OCI-LY7 (cell line): ENCODE data around the gene DLX1. TPM values are rescaled to one million over a fixed set of nuclear protein-coding genes. Genes with fewer than 3 reads are reported as not detected.
"Not testable (repeated sequence)": the region's sequence is repeated elsewhere in the genome, so short reads cannot be mapped to it uniquely, and the experiment has no call there.

ENCODE experiments used
- BruUV-seq: library from RNA; stranded (reverse); fragments of 400-500 nt; replicated peaks from 2 replicates; lab custom pipeline; 2021; lab: Mats Ljungman, UMichigan
- CTCF ChIA-PET: fragments of 300-600 bp; sonication (Branson Sonifier 250); formaldehyde crosslinking; loops from one replicate; lab custom pipeline; 2022; ENCODE audit warnings: antibody characterized with exemption; ENCODE audit not compliant: unreplicated experiment; lab: Charles Lee
- POLR2A ChIA-PET: fragments of 300-600 bp; sonication (Branson Sonifier 250); formaldehyde crosslinking; loops from one replicate; lab custom pipeline; 2022; ENCODE audit warnings: antibody characterized with exemption; lab: Charles Lee
- DNase-seq: peaks from one replicate; pipeline ENCODE4 v3.0.0-alpha.2; 2015; ENCODE audit warnings: low spot score
- H2AFZ ChIP-seq: fragments of 200-600 bp; sonication (generic), shearing (Covaris generic); 2 replicates; pipeline ENCODE4 v1.6.1; 2014; ENCODE audit warnings: mild to moderate bottlenecking, antibody characterized with exemption, low read length, moderate library complexity
- H3K27ac ChIP-seq: fragments of 200-600 bp; sonication (generic); 2 replicates; pipeline ENCODE4 v1.5.1; 2014; ENCODE audit warnings: mixed run types, low read depth, mild to moderate bottlenecking, moderate library complexity, low read length, inconsistent platforms; ENCODE audit not compliant: poor library complexity, severe bottlenecking
- H3K36me3 ChIP-seq: fragments of 200-600 bp; sonication (generic); 2 replicates; pipeline ENCODE4 v1.6.1; 2014; ENCODE audit warnings: mild to moderate bottlenecking, antibody characterized with exemption, low read length, moderate library complexity, mixed read lengths; ENCODE audit not compliant: insufficient read depth
- H3K4me1 ChIP-seq: fragments of 200-600 bp; sonication (generic); 2 replicates; pipeline ENCODE4 v1.5.1; 2014; ENCODE audit warnings: mild to moderate bottlenecking, low read length; ENCODE audit not compliant: insufficient read depth, poor library complexity, severe bottlenecking
- H3K4me2 ChIP-seq: fragments of 200-600 bp; sonication (generic); 2 replicates; pipeline ENCODE4 v1.6.1; 2014; ENCODE audit warnings: mild to moderate bottlenecking, low read length
- H3K4me3 ChIP-seq: fragments of 200-600 bp; sonication (generic); 2 replicates; pipeline ENCODE4 v1.5.1; 2014; ENCODE audit warnings: mild to moderate bottlenecking, low read depth, low read length; ENCODE audit not compliant: poor library complexity, severe bottlenecking
- H3K79me2 ChIP-seq: fragments of 200-600 bp; sonication (generic); 2 replicates; pipeline ENCODE4 v1.6.1; 2016; ENCODE audit warnings: low read depth, mild to moderate bottlenecking, low read length, moderate library complexity, mixed read lengths; ENCODE audit not compliant: insufficient read depth
- H3K9me2 ChIP-seq: fragments of 200-600 bp; sonication (generic); 2 replicates; pipeline ENCODE4 v1.6.1; 2016; ENCODE audit warnings: mild to moderate bottlenecking, low read length, mixed read lengths; ENCODE audit not compliant: insufficient read depth
- H3K9me3 ChIP-seq: fragments of 200-600 bp; sonication (generic); 2 replicates; pipeline ENCODE4 v1.6.1; 2014; ENCODE audit warnings: mild to moderate bottlenecking, mixed run types, low read length, mixed read lengths
- H4K20me1 ChIP-seq: fragments of 200-600 bp; sonication (generic); 2 replicates; pipeline ENCODE4 v1.6.1; 2014; ENCODE audit warnings: mild to moderate bottlenecking, antibody characterized with exemption, low read length, moderate library complexity, mixed read lengths; ENCODE audit not compliant: insufficient read depth
- CTCF ChIP-seq: fragments of 200-600 bp; sonication (generic); conservative IDR thresholded peaks from 2 replicates; pipeline ENCODE4 v1.5.1; 2014; ENCODE audit warnings: mild to moderate bottlenecking, antibody characterized with exemption, low read length, moderate library complexity, mixed read lengths
- EZH2phosphoT487 ChIP-seq: fragments of 200-600 bp; sonication (generic); IDR thresholded peaks from 2 replicates; pipeline ENCODE4 v1.6.1; 2018; ENCODE audit warnings: low read depth, borderline replicate concordance, mild to moderate bottlenecking, mixed run types, antibody characterized with exemption, low read length, moderate library complexity, mixed read lengths
- intact Hi-C: fragments of 100-400 bp; cut with micrococcal nuclease; formaldehyde crosslinking; loops from one replicate; pipeline ENCODE4 v1.10.0; 2022; ENCODE audit not compliant: unreplicated experiment
- total RNA-seq, 2 experiments: library from RNA; depleted of rRNA in 1 of 2; stranded (reverse); fragments of >200 nt in 1 of 2; shearing (Covaris generic) in 1 of 2; gene quantifications; 2 replicates each; pipeline ENCODE4 v1.2.3, GENCODE V29; 2014 to 2022

DLX1 gene
- total RNA-seq, 2 experiments from 2014 or later, result not detected

- intact Hi-C loops, result no loop called here
- H3K9me3 ChIP-seq, result no peaks in the 10 kb centered on the region
- no peaks in the 10 kb centered on the region for H3K9me2 ChIP-seq
- ChIA-PET POLR2A (interaction anchor here (0.8 kb wide), 1 partner anchor 40 kb away, joined by 3 read pairs; no protein-coding TSS in a partner anchor), CTCF (interaction anchor here (1.5 kb wide), 1 partner anchor 56 kb away, joined by 3 read pairs; no protein-coding TSS in a partner anchor)
- H2AFZ ChIP-seq, result no peak overlapping the region
- no peaks in the 10 kb centered on the region for H3K79me2 ChIP-seq
- TF ChIP-seq CTCF (no peak), EZH2phosphoT487 (no peak)
- no TSS peak for BruUV-seq
- H3K27ac ChIP-seq, result no peak overlapping the region
- no peaks in the 10 kb centered on the region for H4K20me1 ChIP-seq
- H3K4me3 ChIP-seq, result no peak overlapping the region
- no peak for DNase-seq
- no peak overlapping the region for H3K4me2 ChIP-seq
- no peaks in the 10 kb centered on the region for H3K4me1 ChIP-seq
- no peaks in the 10 kb centered on the region for H3K36me3 ChIP-seq
Measured at GRCh38 chr2:172137943-172138342, 52.6 kb downstream of the DLX1 start.

- H3K4me3 ChIP-seq, intact Hi-C loops, H3K9me2 ChIP-seq, H3K9me3 ChIP-seq, H4K20me1 ChIP-seq, H3K36me3 ChIP-seq, H3K4me1 ChIP-seq, H3K79me2 ChIP-seq, CTCF ChIA-PET, DNase-seq, H2AFZ ChIP-seq, BruUV-seq, H3K4me2 ChIP-seq, H3K27ac ChIP-seq: not testable (repeated sequence)
- POLR2A ChIA-PET, result interaction anchor here (0.6 to 0.7 kb wide), 3 partner anchors 83 to 416 kb away, joined by 4 to 7 read pairs (median 4); no protein-coding TSS in a partner anchor
Measured at GRCh38 chr2:172138727-172139126, 53.4 kb downstream of the DLX1 start.

Other genes with a start within 250 kb of the DLX1 start
- gene SLC25A12, start 191.3 kb upstream of the DLX1 start, total RNA-seq (2014; rRNA removed; shearing (Covaris generic)), result 21.0 and 28.1 TPM in 2 replicates
- 29.7 and 32.3 TPM in 2 replicates for gene SLC25A12, start 191.3 kb upstream of the DLX1 start, total RNA-seq (2022)
- 68.6 and 77.5 TPM in 2 replicates for gene HAT1, start 163.0 kb upstream of the DLX1 start, total RNA-seq (2014; rRNA removed; shearing (Covaris generic))
- 92.6 and 96.5 TPM in 2 replicates for gene HAT1, start 163.0 kb upstream of the DLX1 start, total RNA-seq (2022)
- 4.5 and 11.0 TPM in 2 replicates for gene METAP1D, start 85.6 kb upstream of the DLX1 start, total RNA-seq (2014; rRNA removed; shearing (Covaris generic))
- gene METAP1D, start 85.6 kb upstream of the DLX1 start, total RNA-seq (2022), result 8.7 and 11.8 TPM in 2 replicates
- 0.22 TPM in 1 of 2 replicates, not detected in the other for gene DLX2, start 17.4 kb downstream of the DLX1 start, total RNA-seq (2014; rRNA removed; shearing (Covaris generic))
- gene DLX2, start 17.4 kb downstream of the DLX1 start, total RNA-seq (2022), result not detected in 2 replicates